Natural killer cell treated with Interleukin-12 subunit alpha and Interleukin-12 subunit beta and Interleukin-15 and Interleukin-18, amount 100 ng/mL, for 72 hours (primary cell): ENCODE measurements around the gene TBC1D8. TPM values are rescaled to one million over a fixed set of nuclear protein-coding genes. Genes with fewer than 3 reads are reported as not detected.

Experiments used
- ATAC-seq, 2 donors: fragments of 150-1000 bp; cut with Tn5 transposase in 1 of 2; sonication (Bioruptor Pico), chemical (Tn5 transposase) in 1 of 2; 2 replicates each; pipeline ENCODE4 v1.10.0; 2021
- DNase-seq: peaks from one replicate; pipeline ENCODE4 v3.0.0; 2022; ENCODE audit warnings: low spot score
- H3K27ac Mint-ChIP-seq, 2 donors: 1 replicate in 1 of 2; 2 replicates in 1 of 2; pipeline ENCODE4 v1.8.0; 2022; ENCODE audit warnings: mixed read lengths in 2 of 2, mild to moderate bottlenecking in 1 of 2, moderate library complexity in 1 of 2
- H3K27me3 Mint-ChIP-seq, 2 donors: 1 replicate in 1 of 2; 2 replicates in 1 of 2; pipeline ENCODE4 v1.8.0; 2022; ENCODE audit warnings: mixed read lengths in 2 of 2
- H3K36me3 Mint-ChIP-seq: one replicate; pipeline ENCODE4 v1.8.0; 2022; ENCODE audit warnings: mixed read lengths
- H3K4me1 Mint-ChIP-seq, 2 donors: 1 replicate in 1 of 2; 2 replicates in 1 of 2; pipeline ENCODE4 v1.8.0; 2022; ENCODE audit warnings: low read depth in 2 of 2, mixed read lengths in 2 of 2, mild to moderate bottlenecking in 1 of 2
- H3K4me3 Mint-ChIP-seq: one replicate; pipeline ENCODE4 v1.8.0; 2022; ENCODE audit warnings: mixed read lengths
- H3K9me3 Mint-ChIP-seq: 2 replicates; pipeline ENCODE4 v1.8.0; 2022; ENCODE audit warnings: mixed read lengths
- total RNA-seq, 2 donors: library from RNA; stranded (reverse); gene quantifications; one replicate each; pipeline ENCODE4 v1.2.3, GENCODE V29; 2022

Gene TBC1D8
- total RNA-seq, 2 donors from 2014 or later: 0.29 to 0.56 TPM

GRCh38 chr2:100988630-100989417 is 162.4 kb downstream of the TBC1D8 start:
- peak; percentile 37 for DNase-seq
- H3K4me3 Mint-ChIP-seq: no peak overlapping the region
- H3K9me3 Mint-ChIP-seq: no peaks in the 10 kb centered on the region
- H3K36me3 Mint-ChIP-seq: no peaks in the 10 kb centered on the region
- no peak overlapping the region for H3K27ac Mint-ChIP-seq
- peaks cover 0 to 5% of the 10 kb centered on the region in 2 donors for H3K4me1 Mint-ChIP-seq
- peak in 1 of 2 donors; percentile 40 for ATAC-seq
- H3K27me3 Mint-ChIP-seq: peaks cover 4 to 9% of the 10 kb centered on the region in 2 donors

- Mint-ChIP-seq H3K27ac (no peak overlapping the region), H3K27me3 (peaks cover 4 to 9% of the 10 kb centered on the region in 2 donors), H3K36me3 (no peaks in the 10 kb centered on the region), H3K4me1 (peaks cover 0 to 5% of the 10 kb centered on the region in 2 donors), H3K9me3 (no peaks in the 10 kb centered on the region), H3K4me3 (no peak overlapping the region)
- ATAC-seq (no peak), DNase-seq (peak; percentile 15)
Observed at GRCh38 chr2:100987974-100988373, 163.2 kb downstream of the TBC1D8 start.

GRCh38 chr2:100987536-100987935 is 163.6 kb downstream of the TBC1D8 start:
- peaks cover 0 to 2% of the 10 kb centered on the region in 2 donors for H3K4me1 Mint-ChIP-seq
- H3K9me3 Mint-ChIP-seq: no peaks in the 10 kb centered on the region
- H3K27ac Mint-ChIP-seq: no peak overlapping the region
- H3K4me3 Mint-ChIP-seq: no peak overlapping the region
- H3K36me3 Mint-ChIP-seq: no peaks in the 10 kb centered on the region
- ATAC-seq: no peak
- H3K27me3 Mint-ChIP-seq: peaks cover 5 to 9% of the 10 kb centered on the region in 2 donors
- DNase-seq: peak; percentile 12

GRCh38 chr2:100986157-100986556 is 165.0 kb downstream of the TBC1D8 start:
- Mint-ChIP-seq H3K27me3 (peaks cover 6 to 9% of the 10 kb centered on the region in 2 donors), H3K4me1 (no peaks in the 10 kb centered on the region), H3K27ac (no peak overlapping the region), H3K36me3 (no peaks in the 10 kb centered on the region), H3K4me3 (no peak overlapping the region), H3K9me3 (no peaks in the 10 kb centered on the region)
- ATAC-seq (no peak), DNase-seq (no peak)

- Mint-ChIP-seq H3K27me3 (peaks cover 6 to 9% of the 10 kb centered on the region in 2 donors), H3K9me3 (no peaks in the 10 kb centered on the region), H3K27ac (no peak overlapping the region), H3K4me3 (no peak overlapping the region), H3K4me1 (no peaks in the 10 kb centered on the region), H3K36me3 (no peaks in the 10 kb centered on the region)
- ATAC-seq: peak; percentile 68 to 75
- no peak for DNase-seq
Observed at GRCh38 chr2:100984892-100985307, 166.3 kb downstream of the TBC1D8 start.

GRCh38 chr2:100983684-100984310 is 167.4 kb downstream of the TBC1D8 start:
- H3K4me1 Mint-ChIP-seq: no peaks in the 10 kb centered on the region
- no peak overlapping the region for H3K27ac Mint-ChIP-seq
- no peaks in the 10 kb centered on the region for H3K36me3 Mint-ChIP-seq
- DNase-seq (no peak), ATAC-seq (no peak)
- no peak overlapping the region for H3K4me3 Mint-ChIP-seq
- H3K27me3 Mint-ChIP-seq: peaks cover 6 to 9% of the 10 kb centered on the region in 2 donors
- H3K9me3 Mint-ChIP-seq: no peaks in the 10 kb centered on the region

- ATAC-seq: no peak
Observed at GRCh38 chr2:100983201-100983600, 168.0 kb downstream of the TBC1D8 start.

GRCh38 chr2:100982431-100982861 is 168.7 kb downstream of the TBC1D8 start:
- DNase-seq (no peak), ATAC-seq (no peak)
- Mint-ChIP-seq H3K27ac (no peak overlapping the region), H3K36me3 (no peaks in the 10 kb centered on the region), H3K9me3 (no peaks in the 10 kb centered on the region), H3K27me3 (peaks cover 6 to 9% of the 10 kb centered on the region in 2 donors), H3K4me3 (no peak overlapping the region), H3K4me1 (no peaks in the 10 kb centered on the region)

More at GRCh38 chr2:100983201-100983600, 168.0 kb downstream of the TBC1D8 start:
- no peaks in the 10 kb centered on the region for H3K4me1 Mint-ChIP-seq
- no peaks in the 10 kb centered on the region for H3K9me3 Mint-ChIP-seq
- no peak overlapping the region for H3K4me3 Mint-ChIP-seq
- no peaks in the 10 kb centered on the region for H3K36me3 Mint-ChIP-seq
- peaks cover 6 to 9% of the 10 kb centered on the region in 2 donors for H3K27me3 Mint-ChIP-seq
- no peak for DNase-seq
- H3K27ac Mint-ChIP-seq: no peak overlapping the region

GRCh38 chr2:100981011-100981410 is 170.2 kb downstream of the TBC1D8 start:
- DNase-seq (no peak), ATAC-seq (no peak)
- Mint-ChIP-seq H3K27me3 (peaks cover 6 to 9% of the 10 kb centered on the region in 2 donors), H3K4me1 (no peaks in the 10 kb centered on the region), H3K27ac (no peak overlapping the region), H3K4me3 (no peak overlapping the region), H3K9me3 (no peaks in the 10 kb centered on the region), H3K36me3 (no peaks in the 10 kb centered on the region)

GRCh38 chr2:100980046-100980445 is 171.1 kb downstream of the TBC1D8 start:
- no peaks in the 10 kb centered on the region for H3K36me3 Mint-ChIP-seq
- H3K27ac Mint-ChIP-seq: no peak overlapping the region
- DNase-seq: no peak
- no peak for ATAC-seq
- H3K27me3 Mint-ChIP-seq: peaks cover 5% of the 10 kb centered on the region in 2 donors
- no peaks in the 10 kb centered on the region for H3K9me3 Mint-ChIP-seq
- no peaks in the 10 kb centered on the region for H3K4me1 Mint-ChIP-seq
- no peak overlapping the region for H3K4me3 Mint-ChIP-seq

- no peak for ATAC-seq
- peaks cover 0 to 5% of the 10 kb centered on the region in 2 donors for H3K27me3 Mint-ChIP-seq
- no peaks in the 10 kb centered on the region for H3K36me3 Mint-ChIP-seq
- no peak for DNase-seq
- H3K9me3 Mint-ChIP-seq: no peaks in the 10 kb centered on the region
- no peaks in the 10 kb centered on the region for H3K4me1 Mint-ChIP-seq
- no peak overlapping the region for H3K4me3 Mint-ChIP-seq
- H3K27ac Mint-ChIP-seq: no peak overlapping the region
Observed at GRCh38 chr2:100978582-100979191, 172.5 kb downstream of the TBC1D8 start.

- Mint-ChIP-seq H3K9me3 (no peaks in the 10 kb centered on the region), H3K4me1 (no peaks in the 10 kb centered on the region), H3K36me3 (no peaks in the 10 kb centered on the region), H3K27ac (no peak overlapping the region), H3K4me3 (no peak overlapping the region), H3K27me3 (peaks cover 0 to 3% of the 10 kb centered on the region in 2 donors)
- DNase-seq (no peak), ATAC-seq (peak in 1 of 2 donors; percentile 33)
Observed at GRCh38 chr2:100977511-100977910, 173.7 kb downstream of the TBC1D8 start.

GRCh38 chr2:100976645-100977391 is 174.4 kb downstream of the TBC1D8 start:
- Mint-ChIP-seq H3K9me3 (no peaks in the 10 kb centered on the region), H3K4me1 (no peaks in the 10 kb centered on the region), H3K27me3 (peaks cover 0 to 2% of the 10 kb centered on the region in 2 donors), H3K4me3 (no peak overlapping the region), H3K36me3 (no peaks in the 10 kb centered on the region), H3K27ac (peak overlapping the region in 1 of 2 donors; percentile 51)
- no peak for ATAC-seq
- DNase-seq: no peak
